Epithelial cell of prostate (primary cell): ENCODE measurements around the gene CRTC3.
"Not testable (repeated sequence)": the region's sequence is repeated elsewhere in the genome, so short reads cannot be mapped to it uniquely, and the experiment has no call there.

Source experiments
- DNase-seq: peaks from one replicate; pipeline ENCODE4 v3.0.0-alpha.2; 2011; ENCODE audit warnings: low read depth, low spot score
- H3K27ac ChIP-seq: fragments of 450-650 bp; 2 replicates; pipeline ENCODE4 v1.5.1; 2017; ENCODE audit warnings: mild to moderate bottlenecking

CRTC3 gene

GRCh38 chr15:90617668-90618097, 88.0 kb downstream of the CRTC3 start:
- DNase-seq = no peak

GRCh38 chr15:90618330-90619125, 88.8 kb downstream of the CRTC3 start:
- H3K27ac ChIP-seq = no peak overlapping the region
- no peak for DNase-seq

More at GRCh38 chr15:90617668-90618097, 88.0 kb downstream of the CRTC3 start:
- H3K27ac ChIP-seq = no peak overlapping the region

GRCh38 chr15:90619468-90619867, 89.7 kb downstream of the CRTC3 start:
- H3K27ac ChIP-seq = no peak overlapping the region
- DNase-seq = no peak

- no peak overlapping the region for H3K27ac ChIP-seq
- no peak for DNase-seq
Measured at GRCh38 chr15:90619939-90620338, 90.2 kb downstream of the CRTC3 start.

GRCh38 chr15:90620379-90621067, 90.8 kb downstream of the CRTC3 start:
- DNase-seq = no peak
- no peak overlapping the region for H3K27ac ChIP-seq

GRCh38 chr15:90623854-90624253, 94.1 kb downstream of the CRTC3 start:
- H3K27ac ChIP-seq = no peak overlapping the region
- DNase-seq = no peak

GRCh38 chr15:90624278-90624981, 94.7 kb downstream of the CRTC3 start:
- H3K27ac ChIP-seq = no peak overlapping the region
- DNase-seq = no peak

- H3K27ac ChIP-seq = no peak overlapping the region
- DNase-seq = no peak
Measured at GRCh38 chr15:90625037-90625436, 95.3 kb downstream of the CRTC3 start.

- no peak for DNase-seq
- H3K27ac ChIP-seq = no peak overlapping the region
Measured at GRCh38 chr15:90629217-90629616, 99.5 kb downstream of the CRTC3 start.

GRCh38 chr15:90633360-90633759, 103.6 kb downstream of the CRTC3 start:
- no peak overlapping the region for H3K27ac ChIP-seq
- DNase-seq = no peak

- not testable (repeated sequence) for DNase-seq, H3K27ac ChIP-seq
Measured at GRCh38 chr15:90636993-90637392, 107.3 kb downstream of the CRTC3 start.

GRCh38 chr15:90637693-90638092, 108.0 kb downstream of the CRTC3 start:
- DNase-seq = no peak
- H3K27ac ChIP-seq = no peak overlapping the region

- no peak overlapping the region for H3K27ac ChIP-seq
- no peak for DNase-seq
Measured at GRCh38 chr15:90638201-90638691, 108.5 kb downstream of the CRTC3 start.

- no peak overlapping the region for H3K27ac ChIP-seq
- no peak for DNase-seq
Measured at GRCh38 chr15:90638963-90639362, 109.2 kb downstream of the CRTC3 start.

- H3K27ac ChIP-seq = no peak overlapping the region
- no peak for DNase-seq
Measured at GRCh38 chr15:90640862-90641261, 111.1 kb downstream of the CRTC3 start.

- no peak for DNase-seq
- H3K27ac ChIP-seq = no peak overlapping the region
Measured at GRCh38 chr15:90641581-90642463, 112.1 kb downstream of the CRTC3 start.

GRCh38 chr15:90642464-90643300, 113.0 kb downstream of the CRTC3 start:
- DNase-seq = no peak
- no peak overlapping the region for H3K27ac ChIP-seq

GRCh38 chr15:90643301-90643632, 113.5 kb downstream of the CRTC3 start:
- DNase-seq = no peak
- no peak overlapping the region for H3K27ac ChIP-seq

- no peak overlapping the region for H3K27ac ChIP-seq
- DNase-seq = no peak
Measured at GRCh38 chr15:90644526-90644925, 114.8 kb downstream of the CRTC3 start.
